ENCODE measurements around the gene MYCBP. TPM values are rescaled to one million over a fixed set of nuclear protein-coding genes. Genes with fewer than 3 reads are reported as not detected.

Gene MYCBP
- total RNA-seq, 6 experiments from 2014 or later, result 6.0 to 14.4 (median 8.3) TPM

DNA sequence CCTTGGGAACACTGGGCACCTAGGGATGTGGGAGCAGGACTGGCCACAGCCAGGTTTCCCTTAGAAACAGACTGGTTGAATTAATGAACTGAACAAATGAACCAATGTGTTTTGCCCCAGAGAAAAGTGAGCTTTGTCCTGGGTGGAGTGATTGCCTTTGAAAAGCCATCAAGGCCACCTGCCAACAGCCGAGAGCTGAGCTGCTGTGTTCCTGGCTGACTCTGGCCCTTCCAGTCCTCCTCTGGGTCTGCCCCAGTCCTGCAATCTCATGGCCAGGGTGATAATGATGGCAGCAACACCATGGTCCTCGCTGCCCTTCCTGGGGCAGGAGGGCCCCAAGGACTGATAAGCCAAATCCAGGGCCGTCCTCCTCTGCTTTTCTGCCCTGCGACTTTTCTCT, 26.4 kb upstream of the MYCBP start:
- no peaks in the 10 kb centered on the region for H3K27me3 ChIP-seq
- no peak overlapping the region for H3K4me3 ChIP-seq
- H3K9me3 ChIP-seq, result no peaks in the 10 kb centered on the region
- no peak for DNase-seq
- no peaks in the 10 kb centered on the region for H3K4me1 ChIP-seq
- H3K36me3 ChIP-seq, result no peaks in the 10 kb centered on the region
- 83% methylated on average over 1 of the region's 4 CpGs for WGBS (ENCODE audit: insufficient coverage, low coverage, low lambda C conversion rate, missing lambda C conversion rate)
- intact Hi-C loops (cut with DNase I), result no loop called here
- ATAC-seq, result no peak
- TF ChIP-seq POLR2A (IDR thresholded peaks at IDR 0.05) (no peak), CTCF (IDR thresholded peaks at IDR 0.05) (no peak)
- no peak overlapping the region for H3K27ac ChIP-seq

GRCh38 chr1:38898653-38899230, 25.6 kb upstream of the MYCBP start:
- no peak for TF ChIP-seq POLR2A (IDR thresholded peaks at IDR 0.05)
- TF ChIP-seq CTCF (IDR thresholded peaks at IDR 0.05), result no peak
- Histone ChIP-seq H3K9me3 (no peaks in the 10 kb centered on the region), H3K27me3 (no peaks in the 10 kb centered on the region), H3K4me3 (no peak overlapping the region), H3K27ac (no peak overlapping the region), H3K4me1 (no peaks in the 10 kb centered on the region), H3K36me3 (no peaks in the 10 kb centered on the region)
- DNase-seq (no peak), ATAC-seq (no peak)
- intact Hi-C loops (cut with DNase I), result no loop called here

DNA sequence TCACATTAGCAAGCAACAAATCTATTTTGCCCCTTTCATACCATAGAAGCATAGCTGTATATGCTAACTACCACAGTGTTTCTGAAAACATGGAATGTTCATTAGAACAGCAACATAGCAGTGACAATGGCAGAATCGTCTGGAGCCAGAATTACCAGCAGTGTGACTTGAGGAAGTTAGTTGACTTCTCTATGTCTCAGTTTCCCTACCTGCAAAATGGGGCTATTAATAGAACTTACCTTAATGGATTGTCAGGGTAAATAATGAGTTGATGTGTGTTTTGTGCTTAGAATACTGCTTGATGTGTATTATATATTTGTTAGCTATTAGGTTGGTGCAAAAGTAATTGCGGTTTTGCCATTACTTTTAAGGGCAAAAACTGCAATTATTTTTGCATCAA, 23.0 kb upstream of the MYCBP start:
- Histone ChIP-seq H3K9me3 (no peaks in the 10 kb centered on the region), H3K27ac (no peak overlapping the region), H3K4me3 (no peak overlapping the region), H3K36me3 (no peaks in the 10 kb centered on the region), H3K27me3 (no peaks in the 10 kb centered on the region), H3K4me1 (no peaks in the 10 kb centered on the region)
- intact Hi-C loops (cut with DNase I), result no loop called here
- 89% methylated on average over 2 of the region's 2 CpGs for WGBS (ENCODE audit: insufficient coverage, low coverage, low lambda C conversion rate, missing lambda C conversion rate)
- no peak for TF ChIP-seq POLR2A (IDR thresholded peaks at IDR 0.05)
- ATAC-seq (no peak), DNase-seq (no peak)

DNA sequence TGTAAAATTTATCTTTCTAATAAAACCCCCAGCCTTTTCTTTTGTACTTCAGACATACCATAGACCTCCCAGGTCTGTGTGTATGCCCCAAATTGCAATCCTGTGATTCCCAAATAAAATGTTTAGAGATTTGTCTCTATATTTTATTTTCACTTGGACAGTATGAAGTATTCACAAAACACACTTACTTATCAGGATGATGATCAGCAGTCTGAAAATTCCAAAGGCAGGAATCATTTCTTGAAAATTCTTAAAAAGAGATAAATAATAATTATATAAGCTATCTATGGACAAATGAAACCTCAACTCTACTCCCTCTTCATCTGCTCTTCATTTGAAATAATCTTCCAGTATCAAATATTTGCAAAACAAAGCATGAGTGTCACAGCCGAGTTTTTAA, 19.8 kb upstream of the MYCBP start:
- no peaks in the 10 kb centered on the region for H3K9me3 ChIP-seq
- no peak overlapping the region for H3K4me3 ChIP-seq
- no peaks in the 10 kb centered on the region for H3K4me1 ChIP-seq
- H3K27ac ChIP-seq, result no peak overlapping the region
- intact Hi-C loops (cut with DNase I), result no loop called here
- WGBS (ENCODE audit: insufficient coverage, low coverage, low lambda C conversion rate, missing lambda C conversion rate), result 75% methylated on average over 1 of the region's 1 CpG
- TF ChIP-seq CTCF (IDR thresholded peaks at IDR 0.05), result no peak
- TF ChIP-seq POLR2A (IDR thresholded peaks at IDR 0.05), result no peak
- H3K36me3 ChIP-seq, result no peaks in the 10 kb centered on the region
- DNase-seq (no peak), ATAC-seq (no peak)
- no peaks in the 10 kb centered on the region for H3K27me3 ChIP-seq

GRCh38 chr1:38891753-38892152, 18.6 kb upstream of the MYCBP start:
- no peaks in the 10 kb centered on the region for H3K36me3 ChIP-seq
- H3K4me3 ChIP-seq, result no peak overlapping the region
- no peak overlapping the region for H3K27ac ChIP-seq
- TF ChIP-seq CTCF (IDR thresholded peaks at IDR 0.05), result no peak
- TF ChIP-seq POLR2A (IDR thresholded peaks at IDR 0.05), result no peak
- 86% methylated on average over 1 of the region's 1 CpG for WGBS (ENCODE audit: insufficient coverage, low coverage, low lambda C conversion rate, missing lambda C conversion rate)
- H3K27me3 ChIP-seq, result no peaks in the 10 kb centered on the region
- no peaks in the 10 kb centered on the region for H3K4me1 ChIP-seq
- DNase-seq (no peak), ATAC-seq (no peak)
- intact Hi-C loops (cut with DNase I), result no loop called here
- H3K9me3 ChIP-seq, result no peaks in the 10 kb centered on the region

All from right lobe of liver (tissue), 6 donors.